CD8-positive, alpha-beta memory T cell (primary cell): ENCODE results near the gene ANKRD12. TPM values are rescaled to one million over a fixed set of nuclear protein-coding genes. Genes with fewer than 3 reads are reported as not detected.

Source experiments
- CTCF ChIA-PET: fragments of 350-600 bp; sonication (Branson Sonifier 250); formaldehyde crosslinking; loops from one replicate; lab custom pipeline; 2021; ENCODE audit warnings: antibody characterized with exemption; lab: Charles Lee
- POLR2A ChIA-PET: fragments of 350-600 bp; sonication (Branson Sonifier 250); formaldehyde crosslinking; loops from one replicate; lab custom pipeline; 2021; ENCODE audit warnings: antibody characterized with exemption; lab: Charles Lee
- DNase-seq, 5 donors: peaks; one replicate each; pipeline versions ENCODE4 v3.0.0 to v3.0.0-alpha.2; 2020 to 2022; ENCODE audit warnings: mixed read lengths in 1 of 5
- H3K27ac ChIP-seq: one replicate; pipeline ENCODE4 v1.7.0; 2013; ENCODE audit warnings: low read depth, mild to moderate bottlenecking, low read length, moderate library complexity
- H3K27me3 ChIP-seq: 2 replicates; pipeline ENCODE4 v1.7.0; 2013; ENCODE audit warnings: low read length, mild to moderate bottlenecking; ENCODE audit not compliant: insufficient read depth, poor library complexity, severe bottlenecking
- H3K36me3 ChIP-seq: 2 replicates; pipeline ENCODE4 v1.7.0; 2013; ENCODE audit warnings: mild to moderate bottlenecking, low read length, moderate library complexity; ENCODE audit not compliant: insufficient read depth
- H3K4me1 ChIP-seq: 2 replicates; pipeline ENCODE4 v1.7.0; 2013; ENCODE audit warnings: mild to moderate bottlenecking, low read length, moderate library complexity; ENCODE audit not compliant: insufficient read depth
- H3K4me3 ChIP-seq: 2 replicates; pipeline ENCODE4 v1.7.0; 2013; ENCODE audit warnings: mild to moderate bottlenecking, low read length
- H3K9me3 ChIP-seq: 2 replicates; pipeline ENCODE4 v1.7.0; 2013; ENCODE audit warnings: mild to moderate bottlenecking, low read length
- H3K27ac Mint-ChIP-seq, 8 donors: one replicate each; pipeline ENCODE4 v1.8.0; 2020 to 2021; ENCODE audit warnings: mixed read lengths in 8 of 8, mild to moderate bottlenecking in 6 of 8, inconsistent platforms in 3 of 8, moderate library complexity in 3 of 8
- H3K27me3 Mint-ChIP-seq, 2 donors: one replicate each; pipeline ENCODE4 v1.8.0; 2020 to 2021; ENCODE audit warnings: mixed read lengths in 2 of 2, mild to moderate bottlenecking in 1 of 2, moderate library complexity in 1 of 2
- H3K36me3 Mint-ChIP-seq, 3 donors: one replicate each; pipeline ENCODE4 v1.8.0; 2020 to 2021; ENCODE audit warnings: mixed read lengths in 3 of 3, inconsistent platforms in 1 of 3, mild to moderate bottlenecking in 1 of 3
- H3K4me1 Mint-ChIP-seq, 3 donors: one replicate each; pipeline ENCODE4 v1.8.0; 2020 to 2021; ENCODE audit warnings: mixed read lengths in 3 of 3, inconsistent platforms in 1 of 3, mild to moderate bottlenecking in 1 of 3
- H3K4me3 Mint-ChIP-seq, 7 donors: one replicate each; pipeline ENCODE4 v1.8.0; 2020 to 2021; ENCODE audit warnings: mixed read lengths in 7 of 7, mild to moderate bottlenecking in 6 of 7, moderate library complexity in 4 of 7, inconsistent platforms in 2 of 7
- H3K9me3 Mint-ChIP-seq, 5 donors: one replicate each; pipeline ENCODE4 v1.8.0; 2020 to 2022; ENCODE audit warnings: mixed read lengths in 5 of 5, mild to moderate bottlenecking in 3 of 5, moderate library complexity in 2 of 5, inconsistent platforms in 1 of 5
- polyA plus RNA-seq: library from polyadenylated mRNA; unstranded; fragments of 300-500 nt; fragmentation: Illumina TruSeq; gene quantifications from one replicate; pipeline ENCODE4 v1.2.3, GENCODE V29; 2021
- total RNA-seq, 2 experiments: library from RNA; stranded (reverse); gene quantifications; one replicate each; pipeline ENCODE4 v1.2.3, GENCODE V29; 2021

The ANKRD12 gene
- total and polyA plus RNA-seq, 3 experiments from 2014 or later, result 66.6 to 109 (median 67.6) TPM

GRCh38 chr18:9120796-9121195 lies 15.8 kb upstream of the ANKRD12 start:
- Mint-ChIP-seq H3K27me3 (no peaks in the 10 kb centered on the region), H3K36me3 (peaks cover 0 to 57% (median 12%) of the 10 kb centered on the region in 3 donors), H3K9me3 (no peaks in the 10 kb centered on the region), H3K4me1 (peaks cover 74 to 86% (median 82%) of the 10 kb centered on the region in 3 donors), H3K4me3 (peak overlapping the region; percentile 0 to 76 (median 69)), H3K27ac (peak overlapping the region; percentile 80 to 99 (median 90))
- CTCF ChIA-PET, result interaction anchor here (1.4 kb wide), 1 partner anchor 14 kb away, joined by 4 read pairs; no protein-coding TSS in a partner anchor
- POLR2A ChIA-PET, result interaction anchor here (11.4 kb wide), 1 partner anchor 16 kb away, joined by 167 read pairs; the partner anchor contains the start of gene ANKRD12
- peak overlapping the region; percentile 41 for H3K27ac ChIP-seq
- peak in 2 of 5 donors; percentile 35 to 36 for DNase-seq
- H3K4me1 ChIP-seq, result peaks cover 69% of the 10 kb centered on the region
- H3K9me3 ChIP-seq, result no peaks in the 10 kb centered on the region
- H3K4me3 ChIP-seq, result peak overlapping the region; percentile 16
- no peaks in the 10 kb centered on the region for H3K27me3 ChIP-seq
- H3K36me3 ChIP-seq, result peaks cover 22% of the 10 kb centered on the region

GRCh38 chr18:9123520-9123919 lies 13.1 kb upstream of the ANKRD12 start:
- Mint-ChIP-seq H3K4me1 (peaks cover 58 to 75% (median 70%) of the 10 kb centered on the region in 3 donors), H3K27ac (peak overlapping the region; percentile 25 to 71 (median 52)), H3K27me3 (no peaks in the 10 kb centered on the region), H3K36me3 (peaks cover 2 to 74% (median 21%) of the 10 kb centered on the region in 3 donors), H3K9me3 (no peaks in the 10 kb centered on the region), H3K4me3 (no peak overlapping the region)
- no peak for DNase-seq
- H3K4me1 ChIP-seq, result peaks cover 53% of the 10 kb centered on the region
- peaks cover 47% of the 10 kb centered on the region for H3K36me3 ChIP-seq
- CTCF ChIA-PET, result interaction anchor here (0.9 to 1.7 kb wide), 3 partner anchors 12 to 20 kb away, joined by 4 to 9 read pairs (median 5); no protein-coding TSS in a partner anchor
- H3K9me3 ChIP-seq, result no peaks in the 10 kb centered on the region
- H3K27ac ChIP-seq, result no peak overlapping the region
- POLR2A ChIA-PET, result interaction anchor here (11.4 kb wide), 1 partner anchor 13 kb away, joined by 167 read pairs; the partner anchor contains the start of gene ANKRD12
- no peaks in the 10 kb centered on the region for H3K27me3 ChIP-seq
- H3K4me3 ChIP-seq, result no peak overlapping the region

GRCh38 chr18:9124824-9125223 lies 11.8 kb upstream of the ANKRD12 start:
- peaks cover 4 to 77% (median 25%) of the 10 kb centered on the region in 3 donors for H3K36me3 Mint-ChIP-seq
- no peaks in the 10 kb centered on the region for H3K27me3 ChIP-seq
- ChIA-PET POLR2A (interaction anchor here (0.7 to 1.5 kb wide), 2 partner anchors 11 to 23 kb away, joined by 3 to 18 read pairs; partner anchors contain the start of gene ANKRD12), CTCF (interaction anchor here (1.5 to 2.6 kb wide), 3 partner anchors 7 to 22 kb away, joined by 3 to 22 read pairs (median 5); partner anchors contain the start of gene ANKRD12)
- no peaks in the 10 kb centered on the region for H3K9me3 Mint-ChIP-seq
- no peak overlapping the region for H3K4me3 Mint-ChIP-seq
- peaks cover 41% of the 10 kb centered on the region for H3K4me1 ChIP-seq
- no peak overlapping the region for H3K27ac Mint-ChIP-seq
- no peaks in the 10 kb centered on the region for H3K27me3 Mint-ChIP-seq
- H3K4me1 Mint-ChIP-seq, result peaks cover 54 to 75% (median 69%) of the 10 kb centered on the region in 3 donors
- H3K9me3 ChIP-seq, result no peaks in the 10 kb centered on the region
- peaks cover 53% of the 10 kb centered on the region for H3K36me3 ChIP-seq
- DNase-seq, result no peak
- no peak overlapping the region for H3K27ac ChIP-seq
- H3K4me3 ChIP-seq, result no peak overlapping the region

- Histone ChIP-seq H3K27ac (no peak overlapping the region), H3K4me1 (peaks cover 40% of the 10 kb centered on the region), H3K27me3 (no peaks in the 10 kb centered on the region), H3K4me3 (no peak overlapping the region), H3K9me3 (no peaks in the 10 kb centered on the region), H3K36me3 (peaks cover 55% of the 10 kb centered on the region)
- Mint-ChIP-seq H3K27ac (peak overlapping the region in 2 of 8 donors; percentile 17 to 56), H3K4me3 (no peak overlapping the region), H3K4me1 (peaks cover 46 to 71% (median 62%) of the 10 kb centered on the region in 3 donors), H3K9me3 (no peaks in the 10 kb centered on the region), H3K36me3 (peaks cover 4 to 80% (median 26%) of the 10 kb centered on the region in 3 donors), H3K27me3 (no peaks in the 10 kb centered on the region)
- ChIA-PET CTCF (interaction anchor here (0.8 to 2.6 kb wide), 7 partner anchors 9 to 53 kb away, joined by 3 to 22 read pairs (median 3); partner anchors contain the start of gene ANKRD12), POLR2A (interaction anchor here (0.8 to 1.5 kb wide), 4 partner anchors 9 to 23 kb away, joined by 3 to 18 read pairs (median 5); partner anchors contain the start of gene ANKRD12)
- no peak for DNase-seq
Measured at GRCh38 chr18:9126337-9126736, 10.2 kb upstream of the ANKRD12 start.

GRCh38 chr18:9130195-9130594 lies 6.4 kb upstream of the ANKRD12 start:
- H3K9me3 Mint-ChIP-seq, result no peaks in the 10 kb centered on the region

GRCh38 chr18:9130806-9131205 lies 5.8 kb upstream of the ANKRD12 start:
- H3K36me3 ChIP-seq, result peaks cover 39% of the 10 kb centered on the region
- CTCF ChIA-PET, result no interaction called here
- POLR2A ChIA-PET, result no interaction called here
- no peaks in the 10 kb centered on the region for H3K27me3 Mint-ChIP-seq
- no peaks in the 10 kb centered on the region for H3K9me3 Mint-ChIP-seq
- H3K9me3 ChIP-seq, result no peaks in the 10 kb centered on the region
- peak overlapping the region in 5 of 8 donors; percentile 26 to 72 (median 57) for H3K27ac Mint-ChIP-seq
- no peak overlapping the region for H3K4me3 Mint-ChIP-seq
- peaks cover 4 to 83% (median 20%) of the 10 kb centered on the region in 3 donors for H3K36me3 Mint-ChIP-seq
- H3K27me3 ChIP-seq, result no peaks in the 10 kb centered on the region
- H3K4me3 ChIP-seq, result no peak overlapping the region
- H3K4me1 ChIP-seq, result peaks cover 54% of the 10 kb centered on the region
- DNase-seq, result no peak
- no peak overlapping the region for H3K27ac ChIP-seq
- peaks cover 52 to 78% (median 68%) of the 10 kb centered on the region in 3 donors for H3K4me1 Mint-ChIP-seq

More at GRCh38 chr18:9130195-9130594, 6.4 kb upstream of the ANKRD12 start:
- Mint-ChIP-seq H3K4me3 (no peak overlapping the region), H3K4me1 (peaks cover 51 to 78% (median 68%) of the 10 kb centered on the region in 3 donors), H3K27me3 (no peaks in the 10 kb centered on the region), H3K27ac (peak overlapping the region in 5 of 8 donors; percentile 15 to 85 (median 61)), H3K36me3 (peaks cover 4 to 84% (median 23%) of the 10 kb centered on the region in 3 donors)
- Histone ChIP-seq H3K27ac (no peak overlapping the region), H3K27me3 (no peaks in the 10 kb centered on the region), H3K9me3 (no peaks in the 10 kb centered on the region), H3K4me1 (peaks cover 49% of the 10 kb centered on the region), H3K36me3 (peaks cover 45% of the 10 kb centered on the region), H3K4me3 (no peak overlapping the region)
- no peak for DNase-seq
- ChIA-PET CTCF (no interaction called here), POLR2A (no interaction called here)

GRCh38 chr18:9132628-9133027 lies 4.0 kb upstream of the ANKRD12 start:
- Mint-ChIP-seq H3K4me1 (peaks cover 48 to 71% (median 63%) of the 10 kb centered on the region in 3 donors), H3K27me3 (peaks cover 0 to 2% of the 10 kb centered on the region in 2 donors), H3K36me3 (peaks cover 4 to 75% (median 13%) of the 10 kb centered on the region in 3 donors), H3K4me3 (peak overlapping the region in 1 of 7 donors; percentile 17), H3K9me3 (no peaks in the 10 kb centered on the region), H3K27ac (peak overlapping the region in 6 of 8 donors; percentile 46 to 95 (median 83))
- POLR2A ChIA-PET, result interaction anchor here (7.6 kb wide), 1 partner anchor 15 kb away, joined by 167 read pairs; no protein-coding TSS in a partner anchor
- Histone ChIP-seq H3K36me3 (peaks cover 24% of the 10 kb centered on the region), H3K4me1 (peaks cover 53% of the 10 kb centered on the region), H3K27me3 (no peaks in the 10 kb centered on the region), H3K9me3 (no peaks in the 10 kb centered on the region), H3K27ac (no peak overlapping the region), H3K4me3 (no peak overlapping the region)
- no peak for DNase-seq
- CTCF ChIA-PET, result interaction anchor here (1.0 to 1.4 kb wide), 3 partner anchors 29 to 59 kb away, joined by 3 read pairs; no protein-coding TSS in a partner anchor
